Spleen (tissue), 7 donors: Measurements from ENCODE around the gene FUOM.

Experiments used
- POLR2A ChIP-seq, 3 donors: fragments of 450-650 bp; IDR thresholded peaks; one replicate each; pipeline ENCODE4 v1.5.1; 2017; ENCODE audit warnings: antibody characterized with exemption in 3 of 3, mild to moderate bottlenecking in 1 of 3
- POLR2AphosphoS5 ChIP-seq, 3 donors: sonication (generic); formaldehyde crosslinking; IDR thresholded peaks; one replicate each; pipeline ENCODE4 v1.5.1; 2017; ENCODE audit warnings: antibody characterized with exemption in 3 of 3
- TF ChIP-seq, protein P1 (sequence below), 11 experiments: fragments of 200-600 bp in 7 of 11; fragments of 450-650 bp in 4 of 11; sonication (generic) in 4 of 11; IDR thresholded peaks in 8 of 11; conservative IDR thresholded peaks in 3 of 11; 1 replicate in 7 of 11; 2 replicates in 4 of 11; pipeline versions ENCODE4 v1.4.0 to v1.8.0; 2016 to 2021; ENCODE audit warnings: antibody characterized with exemption in 11 of 11, inconsistent platforms in 4 of 11, mild to moderate bottlenecking in 1 of 11
- donor health status: DM: no; HTN: no; CAD: no; lungs with moderate emphysema.
- donor health status: DM: no; HTN: no; CAD: no.
- donor health status: DM: no; HTN: no; CAD: no.

DNA sequence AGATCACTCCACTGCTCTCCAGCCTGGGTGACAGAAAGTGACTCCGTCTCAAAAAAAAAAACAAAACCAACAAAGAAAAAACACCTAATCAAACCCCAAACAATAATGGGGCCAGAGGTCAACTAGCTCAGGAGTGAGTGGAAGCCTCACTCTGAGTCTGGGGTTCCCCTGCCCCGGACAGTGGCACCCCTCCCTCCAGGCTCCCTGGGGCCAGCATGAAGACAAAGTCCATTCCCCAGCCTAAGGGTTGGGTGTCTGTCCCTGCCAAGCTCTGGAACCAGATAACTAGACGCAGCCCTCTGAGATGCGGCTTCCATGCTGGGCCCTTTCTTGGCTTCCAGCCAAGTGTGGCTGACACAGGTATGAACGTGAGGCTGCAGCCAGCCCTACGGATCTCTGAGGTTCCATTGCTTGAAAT, 1.7 kb upstream of the FUOM start:
- TF ChIP-seq, protein P1, sequence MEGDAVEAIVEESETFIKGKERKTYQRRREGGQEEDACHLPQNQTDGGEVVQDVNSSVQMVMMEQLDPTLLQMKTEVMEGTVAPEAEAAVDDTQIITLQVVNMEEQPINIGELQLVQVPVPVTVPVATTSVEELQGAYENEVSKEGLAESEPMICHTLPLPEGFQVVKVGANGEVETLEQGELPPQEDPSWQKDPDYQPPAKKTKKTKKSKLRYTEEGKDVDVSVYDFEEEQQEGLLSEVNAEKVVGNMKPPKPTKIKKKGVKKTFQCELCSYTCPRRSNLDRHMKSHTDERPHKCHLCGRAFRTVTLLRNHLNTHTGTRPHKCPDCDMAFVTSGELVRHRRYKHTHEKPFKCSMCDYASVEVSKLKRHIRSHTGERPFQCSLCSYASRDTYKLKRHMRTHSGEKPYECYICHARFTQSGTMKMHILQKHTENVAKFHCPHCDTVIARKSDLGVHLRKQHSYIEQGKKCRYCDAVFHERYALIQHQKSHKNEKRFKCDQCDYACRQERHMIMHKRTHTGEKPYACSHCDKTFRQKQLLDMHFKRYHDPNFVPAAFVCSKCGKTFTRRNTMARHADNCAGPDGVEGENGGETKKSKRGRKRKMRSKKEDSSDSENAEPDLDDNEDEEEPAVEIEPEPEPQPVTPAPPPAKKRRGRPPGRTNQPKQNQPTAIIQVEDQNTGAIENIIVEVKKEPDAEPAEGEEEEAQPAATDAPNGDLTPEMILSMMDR (IDR thresholded peaks at IDR 0.05 in 8 of 11, conservative IDR thresholded peaks at IDR 0.05 in 3 of 11) = no peak
- TF ChIP-seq POLR2AphosphoS5 (IDR thresholded peaks at IDR 0.05) (no peak), POLR2A (IDR thresholded peaks at IDR 0.05) (no peak)
